NCI-H2081 treated with DMSO at 0.1 percent for 48 hours (cell line): ENCODE data around the gene WSB2.

Source experiments
- DNase-seq: peaks from one replicate; lab custom pipeline; 2025; lab: John Stamatoyannopoulos, UW

Gene WSB2

GRCh38 chr12:118061873-118062843, 1.2 kb upstream of the WSB2 start:
- DNase-seq, result no peak

- no peak for DNase-seq
These were observed 523 bp downstream of the WSB2 start for GRCh38 chr12:118060301-118061010.

- DNase-seq, result no peak
These were observed 1.4 kb downstream of the WSB2 start for GRCh38 chr12:118059341-118060191.

GRCh38 chr12:118058881-118059280, 2.1 kb downstream of the WSB2 start:
- DNase-seq, result no peak

- DNase-seq, result no peak
These were observed 2.8 kb downstream of the WSB2 start for GRCh38 chr12:118058227-118058626.

- DNase-seq, result no peak
These were observed 4.9 kb downstream of the WSB2 start for GRCh38 chr12:118055865-118056773.

GRCh38 chr12:118055144-118055557, 5.8 kb downstream of the WSB2 start:
- no peak for DNase-seq

GRCh38 chr12:118053071-118053985, 7.7 kb downstream of the WSB2 start:
- no peak for DNase-seq

- no peak for DNase-seq
These were observed 8.5 kb downstream of the WSB2 start for GRCh38 chr12:118052324-118053070.

- no peak for DNase-seq
These were observed 9.7 kb downstream of the WSB2 start for GRCh38 chr12:118050972-118051910.

- DNase-seq, result no peak
These were observed 14.5 kb downstream of the WSB2 start for GRCh38 chr12:118046430-118046829.

- no peak for DNase-seq
These were observed 16.4 kb downstream of the WSB2 start for GRCh38 chr12:118044577-118044976.

- DNase-seq, result no peak
These were observed 16.9 kb downstream of the WSB2 start for GRCh38 chr12:118044075-118044474.

- DNase-seq, result no peak
These were observed 18.9 kb downstream of the WSB2 start for GRCh38 chr12:118042091-118042490.

GRCh38 chr12:118038137-118038536, 22.8 kb downstream of the WSB2 start:
- no peak for DNase-seq

- no peak for DNase-seq
These were observed 24.1 kb downstream of the WSB2 start for GRCh38 chr12:118036672-118037411.
